Lower leg skin (tissue), 4 donors: ENCODE data around the gene CENPB. TPM values are rescaled to one million over a fixed set of nuclear protein-coding genes. Genes with fewer than 3 reads are reported as not detected.

Source experiments
- DNase-seq, 2 donors: peaks; one replicate each; pipeline ENCODE4 v3.0.0-alpha.2; 2019; ENCODE audit warnings: low spot score in 2 of 2
- H3K4me3 ChIP-seq: fragments of 200-600 bp; sonication (generic); 2 replicates; pipeline ENCODE4 v1.5.1; 2017; ENCODE audit warnings: mild to moderate bottlenecking, low read depth; ENCODE audit not compliant: poor library complexity, severe bottlenecking
- CTCF ChIP-seq, 3 donors: fragments of 450-650 bp; IDR thresholded peaks; one replicate each; pipeline ENCODE4 v1.5.1; 2016; ENCODE audit warnings: antibody characterized with exemption in 3 of 3, mild to moderate bottlenecking in 3 of 3, moderate library complexity in 2 of 3
- POLR2A ChIP-seq, 2 donors: fragments of 450-650 bp; IDR thresholded peaks; one replicate each; pipeline ENCODE4 v1.6.1; 2016 to 2017; ENCODE audit warnings: antibody characterized with exemption in 2 of 2, mild to moderate bottlenecking in 1 of 2, moderate library complexity in 1 of 2
- WGBS, 2 donors: methylation state at CpG; one replicate each; pipeline ENCODE4 v1.1.5; 2018; 5-methylcytosine and 5-hydroxymethylcytosine counted together
- intact Hi-C: fragments of 100-400 bp; cut with DNase I; formaldehyde crosslinking; loops from one replicate; pipeline ENCODE4 v1.15.0; 2023; ENCODE audit warnings: low total_unique reads
- total RNA-seq, 4 donors: library from RNA; depleted of rRNA; stranded (reverse); fragments of >200 nt; gene quantifications; one replicate each; pipeline ENCODE4 v1.1.0, GENCODE V29; 2016

CENPB gene
- total RNA-seq, 4 donors from 2014 or later, result 94.4 to 109 (median 99.8) TPM

- WGBS, 2 donors, result 88 to 94% methylated on average over 1 of the region's 1 CpG
- TF ChIP-seq POLR2A (IDR thresholded peaks at IDR 0.05) (no peak), CTCF (IDR thresholded peaks at IDR 0.05) (no peak)
- DNase-seq, result no peak
- H3K4me3 ChIP-seq, result no peak overlapping the region
- intact Hi-C loops, result no loop called here
These were observed 42.5 kb downstream of the CENPB start for GRCh38 chr20:3744037-3744436.

GRCh38 chr20:3743251-3743650 lies 43.3 kb downstream of the CENPB start:
- WGBS, 2 donors, result 71 to 93% methylated on average over 2 of the region's 2 CpGs
- no peak overlapping the region for H3K4me3 ChIP-seq
- no peak for TF ChIP-seq POLR2A (IDR thresholded peaks at IDR 0.05)
- TF ChIP-seq CTCF (IDR thresholded peaks at IDR 0.05), result no peak
- intact Hi-C loops, result no loop called here
- DNase-seq, result no peak

GRCh38 chr20:3741836-3742458 lies 44.6 kb downstream of the CENPB start:
- no peak for DNase-seq
- intact Hi-C loops, result no loop called here
- no peak for TF ChIP-seq CTCF (IDR thresholded peaks at IDR 0.05)

GRCh38 chr20:3740615-3741301 lies 45.8 kb downstream of the CENPB start:
- intact Hi-C loops, result no loop called here
- TF ChIP-seq CTCF (IDR thresholded peaks at IDR 0.05) (no peak), POLR2A (IDR thresholded peaks at IDR 0.05) (no peak)
- WGBS, 2 donors, result 91 to 95% methylated on average over 15 of the region's 15 CpGs
- no peak for DNase-seq
- no peak overlapping the region for H3K4me3 ChIP-seq

More at GRCh38 chr20:3741836-3742458, 44.6 kb downstream of the CENPB start:
- 67 to 81% methylated on average over 7 of the region's 7 CpGs for WGBS, 2 donors
- no peak overlapping the region for H3K4me3 ChIP-seq

- WGBS, 2 donors, result 29 to 75% methylated on average over 2 to 7 of the region's 7 CpGs
- no peak overlapping the region for H3K4me3 ChIP-seq
- intact Hi-C loops, result no loop called here
- DNase-seq, result no peak
- TF ChIP-seq POLR2A (IDR thresholded peaks at IDR 0.05) (no peak), CTCF (IDR thresholded peaks at IDR 0.05) (no peak)
These were observed 46.6 kb downstream of the CENPB start for GRCh38 chr20:3739926-3740451.
